Transverse colon (tissue), 4 donors: ENCODE results near the gene FTCD. TPM values are rescaled to one million over a fixed set of nuclear protein-coding genes. Genes with fewer than 3 reads are reported as not detected.
A peak's percentile ranks its signal among the peaks of the same experiment; 100 is the strongest.

Source experiments
- DNase-seq: peaks from one replicate; pipeline ENCODE4 v3.0.0-alpha.2; 2019
- H3K27ac ChIP-seq, 4 donors: fragments of 200-600 bp; sonication (generic); 2 replicates each; pipeline ENCODE4 v1.5.1; 2016 to 2018; ENCODE audit warnings: inconsistent platforms in 4 of 4
- H3K27me3 ChIP-seq: fragments of 200-600 bp; sonication (generic); 2 replicates; pipeline ENCODE4 v1.5.1; 2017; ENCODE audit warnings: inconsistent platforms
- H3K36me3 ChIP-seq, 4 donors: fragments of 200-600 bp; sonication (generic); 2 replicates each; pipeline ENCODE4 v1.5.1; 2017 to 2019; ENCODE audit warnings: inconsistent platforms in 4 of 4
- H3K4me1 ChIP-seq, 4 donors: fragments of 200-600 bp; sonication (generic); 2 replicates each; pipeline ENCODE4 v1.5.1; 2017 to 2020; ENCODE audit warnings: inconsistent platforms in 4 of 4
- H3K4me3 ChIP-seq, 4 donors: fragments of 200-600 bp; sonication (generic); 1 replicate in 1 of 4; 2 replicates in 3 of 4; pipeline versions ENCODE4 v1.5.1 to v1.6.1; 2017 to 2019; ENCODE audit warnings: inconsistent platforms in 4 of 4
- H3K9me3 ChIP-seq, 2 donors: fragments of 200-600 bp; sonication (generic); 2 replicates each; pipeline ENCODE4 v1.5.1; 2017 to 2019; ENCODE audit warnings: inconsistent platforms in 2 of 2
- EP300 ChIP-seq: sonication (generic); formaldehyde crosslinking; IDR thresholded peaks from one replicate; pipeline ENCODE4 v1.6.1; 2017; ENCODE audit warnings: antibody characterized with exemption, low read depth
- POLR2A ChIP-seq: fragments of 450-650 bp; IDR thresholded peaks from one replicate; pipeline ENCODE4 v1.6.1; 2016; ENCODE audit warnings: antibody characterized with exemption, mild to moderate bottlenecking, moderate library complexity
- POLR2AphosphoS5 ChIP-seq, 3 donors: sonication (generic); formaldehyde crosslinking; IDR thresholded peaks; one replicate each; pipeline ENCODE4 v1.6.1; 2016; ENCODE audit warnings: antibody characterized with exemption in 3 of 3
- WGBS, 2 donors: methylation state at CpG; one replicate each; pipeline ENCODE4 v1.1.5; 2018; ENCODE audit warnings: low coverage in 1 of 2; 5-methylcytosine and 5-hydroxymethylcytosine counted together
- in situ Hi-C, 4 donors: fragments of 200-750 bp; cut with MboI; loops; one replicate each; pipeline versions ENCODE4 v1.15.0 to v1.15.1; 2017; ENCODE audit warnings: low sequenced_read_pairs in 3 of 4, low pct_ligation_motif_present in 1 of 4, low pct_unique_long_range_greater_than_20kb in 1 of 4
- intact Hi-C: fragments of 100-400 bp; cut with DNase I; formaldehyde crosslinking; loops from one replicate; pipeline ENCODE4 v1.15.1; 2023; ENCODE audit warnings: low total_unique reads
- total RNA-seq, 4 donors: library from RNA; depleted of rRNA; stranded (reverse); fragments of >200 nt; gene quantifications; one replicate each; pipeline ENCODE4 v1.1.0, GENCODE V29; 2016
- TF ChIP-seq, protein P1 (sequence below), 5 experiments: fragments of 200-600 bp in 3 of 5; fragments of 450-650 bp in 2 of 5; sonication (generic) in 3 of 5; IDR thresholded peaks; 1 replicate in 2 of 5; 2 replicates in 3 of 5; pipeline ENCODE4 v1.5.1; 2016 to 2017; ENCODE audit warnings: antibody characterized with exemption in 5 of 5, inconsistent platforms in 3 of 5, mild to moderate bottlenecking in 2 of 5, moderate library complexity in 1 of 5

Gene FTCD
- total RNA-seq, 4 donors from 2014 or later = not detected

DNA sequence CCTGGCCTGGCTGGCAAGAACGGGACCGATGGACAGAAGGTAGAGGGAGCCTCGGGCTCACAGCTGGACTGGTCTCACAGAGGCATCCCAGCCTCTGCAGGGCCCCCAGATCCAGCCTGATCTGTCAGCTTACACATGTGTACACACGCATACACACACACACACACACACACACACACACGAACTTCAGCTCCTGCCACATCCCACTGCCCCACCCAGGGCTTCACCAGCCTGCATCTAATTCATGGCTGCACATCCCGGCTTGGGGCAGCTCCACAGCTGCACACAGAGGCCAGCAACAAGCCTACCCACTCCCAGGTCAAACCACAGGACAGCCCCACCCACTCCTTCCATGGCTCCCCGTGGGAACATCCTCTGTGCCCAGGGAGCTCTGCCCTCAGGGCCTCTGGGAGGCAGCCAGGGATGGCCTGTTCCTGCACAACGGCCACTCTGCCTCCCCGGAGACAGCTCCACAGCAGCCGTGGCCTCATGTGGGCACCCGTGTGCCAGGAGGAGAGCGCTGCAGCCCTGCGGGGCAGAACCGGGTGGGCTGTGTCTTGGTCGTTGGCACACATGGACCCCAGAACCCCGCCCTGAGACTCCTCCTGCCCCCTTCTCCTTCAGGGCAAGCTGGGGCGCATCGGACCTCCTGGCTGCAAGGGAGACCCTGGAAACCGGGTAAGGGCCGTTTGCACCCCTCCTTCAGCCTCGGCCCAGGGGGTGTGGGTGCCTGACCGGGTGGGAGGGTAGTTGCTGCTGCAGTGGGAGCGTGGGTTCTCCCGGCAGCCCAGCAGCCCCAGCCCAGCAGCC, 38.4 kb downstream of the FTCD start:
- H3K36me3 ChIP-seq = peaks cover 0 to 62% (median 6%) of the 10 kb centered on the region in 4 donors
- intact Hi-C loops = no loop called here
- TF ChIP-seq POLR2AphosphoS5 (IDR thresholded peaks at IDR 0.05) = no peak
- no peaks in the 10 kb centered on the region for H3K4me1 ChIP-seq
- H3K4me3 ChIP-seq = no peak overlapping the region
- H3K27ac ChIP-seq = no peak overlapping the region
- in situ Hi-C loops = loop anchor here in 1 of 4 donors (25.0 kb wide), 1 partner anchor 155 kb away; no protein-coding TSS in a partner anchor
- H3K27me3 ChIP-seq = no peaks in the 10 kb centered on the region
- no peaks in the 10 kb centered on the region for H3K9me3 ChIP-seq
- DNase-seq = peak; percentile 5
- 67% methylated on average over 19 of the region's 24 CpGs; no CpG with 5 or more reads in 1 of the 2 donors for WGBS, 2 donors

DNA sequence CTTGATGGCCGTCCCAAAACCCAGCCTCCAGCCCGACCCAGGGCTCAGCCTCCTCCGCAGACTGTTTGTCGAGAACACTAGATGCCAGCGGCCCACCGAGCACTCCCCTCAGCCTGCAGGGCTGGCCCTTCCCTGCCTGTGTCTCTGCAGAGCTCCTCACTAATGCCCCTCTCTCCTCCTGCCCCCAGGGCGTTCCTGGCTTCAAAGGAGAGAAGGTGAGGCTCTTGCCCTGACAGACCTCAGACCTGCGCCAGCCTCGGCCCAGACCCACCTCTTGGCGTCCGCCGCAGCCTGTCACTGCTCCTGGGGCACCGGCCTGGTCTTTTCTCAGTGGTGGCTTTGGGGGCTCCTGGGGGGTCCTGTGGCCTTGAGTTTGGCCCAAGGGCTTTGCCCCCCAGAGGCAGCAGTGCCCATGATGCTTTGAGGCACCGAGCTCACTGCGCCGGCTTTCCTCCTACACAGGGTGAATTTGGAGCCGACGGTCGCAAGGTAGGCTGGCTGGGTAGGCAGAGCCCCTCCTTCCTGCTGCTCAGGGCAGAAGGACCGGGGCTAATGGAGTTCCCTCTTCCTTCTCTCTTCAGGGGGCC, 39.1 kb downstream of the FTCD start:
- no peaks in the 10 kb centered on the region for H3K4me1 ChIP-seq
- in situ Hi-C loops (loop anchor here in 1 of 4 donors (25.0 kb wide), 1 partner anchor 154 kb away; no protein-coding TSS in a partner anchor), intact Hi-C loops (no loop called here)
- 83% methylated on average over 20 of the region's 20 CpGs; no CpG with 5 or more reads in 1 of the 2 donors for WGBS, 2 donors
- H3K4me3 ChIP-seq = no peak overlapping the region
- no peak for DNase-seq
- no peaks in the 10 kb centered on the region for H3K9me3 ChIP-seq
- peaks cover 0 to 55% (median 6%) of the 10 kb centered on the region in 4 donors for H3K36me3 ChIP-seq
- H3K27me3 ChIP-seq = no peaks in the 10 kb centered on the region
- no peak for TF ChIP-seq EP300
- TF ChIP-seq, protein P1, sequence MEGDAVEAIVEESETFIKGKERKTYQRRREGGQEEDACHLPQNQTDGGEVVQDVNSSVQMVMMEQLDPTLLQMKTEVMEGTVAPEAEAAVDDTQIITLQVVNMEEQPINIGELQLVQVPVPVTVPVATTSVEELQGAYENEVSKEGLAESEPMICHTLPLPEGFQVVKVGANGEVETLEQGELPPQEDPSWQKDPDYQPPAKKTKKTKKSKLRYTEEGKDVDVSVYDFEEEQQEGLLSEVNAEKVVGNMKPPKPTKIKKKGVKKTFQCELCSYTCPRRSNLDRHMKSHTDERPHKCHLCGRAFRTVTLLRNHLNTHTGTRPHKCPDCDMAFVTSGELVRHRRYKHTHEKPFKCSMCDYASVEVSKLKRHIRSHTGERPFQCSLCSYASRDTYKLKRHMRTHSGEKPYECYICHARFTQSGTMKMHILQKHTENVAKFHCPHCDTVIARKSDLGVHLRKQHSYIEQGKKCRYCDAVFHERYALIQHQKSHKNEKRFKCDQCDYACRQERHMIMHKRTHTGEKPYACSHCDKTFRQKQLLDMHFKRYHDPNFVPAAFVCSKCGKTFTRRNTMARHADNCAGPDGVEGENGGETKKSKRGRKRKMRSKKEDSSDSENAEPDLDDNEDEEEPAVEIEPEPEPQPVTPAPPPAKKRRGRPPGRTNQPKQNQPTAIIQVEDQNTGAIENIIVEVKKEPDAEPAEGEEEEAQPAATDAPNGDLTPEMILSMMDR (IDR thresholded peaks at IDR 0.05) = no peak
- no peak for TF ChIP-seq POLR2AphosphoS5 (IDR thresholded peaks at IDR 0.05)
- H3K27ac ChIP-seq = no peak overlapping the region

DNA sequence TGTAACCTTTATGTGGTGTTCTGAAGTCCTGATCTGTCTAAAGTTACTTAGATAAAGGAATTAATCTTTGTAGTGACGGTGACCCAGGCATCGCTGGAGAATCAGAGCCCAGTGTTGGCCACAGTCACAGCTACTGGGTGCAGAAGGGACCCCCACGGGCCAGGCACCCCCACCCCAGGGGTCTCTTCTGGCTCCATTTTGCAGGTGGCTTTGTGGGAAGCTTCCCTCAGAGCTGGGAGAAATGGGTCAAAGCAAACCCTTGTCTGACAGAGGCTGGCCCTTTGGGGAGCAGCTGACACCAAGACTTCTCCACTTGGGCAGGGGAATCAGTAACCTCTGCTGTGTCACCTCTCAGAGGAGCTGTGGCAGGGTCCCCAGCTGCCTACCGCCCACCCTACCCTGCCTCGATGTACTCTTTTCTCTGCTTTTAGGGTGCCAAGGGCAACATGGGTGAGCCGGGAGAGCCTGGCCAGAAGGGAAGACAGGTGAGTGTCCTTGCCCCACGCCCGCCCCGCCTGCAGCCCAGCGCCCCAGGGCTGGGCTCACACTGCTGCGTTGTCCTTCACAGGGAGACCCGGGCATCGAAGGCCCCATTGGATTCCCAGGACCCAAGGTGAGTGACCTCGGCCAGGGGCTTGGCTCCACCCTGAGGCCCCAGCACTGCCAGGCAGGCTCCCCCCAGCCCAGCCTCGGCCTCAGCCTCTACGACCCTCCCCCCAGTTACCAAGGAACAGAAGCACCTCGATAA, 39.8 kb downstream of the FTCD start:
- Histone ChIP-seq H3K27ac (no peak overlapping the region), H3K4me3 (no peak overlapping the region), H3K36me3 (peaks cover 0 to 49% (median 6%) of the 10 kb centered on the region in 4 donors), H3K9me3 (no peaks in the 10 kb centered on the region), H3K4me1 (peaks cover 0 to 5% (median under 1%) of the 10 kb centered on the region in 4 donors), H3K27me3 (no peaks in the 10 kb centered on the region)
- intact Hi-C loops = no loop called here
- TF ChIP-seq POLR2A = no peak
- TF ChIP-seq, protein P1 (IDR thresholded peaks at IDR 0.05) = no peak
- TF ChIP-seq POLR2AphosphoS5 (IDR thresholded peaks at IDR 0.05) = no peak
- no peak for TF ChIP-seq EP300
- WGBS, 2 donors = 90% methylated on average over 15 of the region's 17 CpGs; no CpG with 5 or more reads in 1 of the 2 donors
- in situ Hi-C loops = loop anchor here in 1 of 4 donors (25.0 kb wide), 1 partner anchor 153 kb away; no protein-coding TSS in a partner anchor
- peak; percentile 6 for DNase-seq

DNA sequence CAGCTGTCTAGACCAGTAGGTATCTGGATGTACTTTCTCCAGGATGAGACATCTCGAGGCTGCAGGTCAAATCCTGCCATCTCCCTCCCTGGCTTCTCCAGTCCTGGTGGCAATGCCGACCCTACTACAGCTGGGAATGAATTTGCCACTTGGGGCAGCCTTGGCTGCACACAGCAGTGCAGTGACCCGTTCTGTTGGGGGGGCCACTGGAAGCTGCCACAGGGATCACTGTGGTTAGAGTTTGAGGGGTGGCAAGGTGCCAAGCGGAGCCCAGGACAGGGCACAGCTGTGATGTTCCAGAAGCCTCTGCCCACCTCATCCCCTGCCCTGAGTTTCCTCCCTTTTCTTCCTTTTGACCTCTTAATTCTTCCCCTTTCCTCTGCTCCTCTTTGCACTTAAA, 40.4 kb downstream of the FTCD start:
- TF ChIP-seq, protein P1 (IDR thresholded peaks at IDR 0.05) = no peak
- TF ChIP-seq POLR2AphosphoS5 (IDR thresholded peaks at IDR 0.05) (no peak), POLR2A (no peak), EP300 (no peak)
- intact Hi-C loops (loop anchor here (5.0 kb wide), 1 partner anchor 143 kb away; no protein-coding TSS in a partner anchor), in situ Hi-C loops (loop anchor here in 1 of 4 donors (25.0 kb wide), 1 partner anchor 153 kb away; no protein-coding TSS in a partner anchor)

More for the DNA sequence above, 40.4 kb downstream of the FTCD start:
- H3K9me3 ChIP-seq = no peaks in the 10 kb centered on the region
- H3K27me3 ChIP-seq = no peaks in the 10 kb centered on the region
- H3K27ac ChIP-seq = no peak overlapping the region
- H3K4me3 ChIP-seq = no peak overlapping the region
- DNase-seq = no peak
- peaks cover 0 to 47% (median 6%) of the 10 kb centered on the region in 4 donors for H3K36me3 ChIP-seq
- H3K4me1 ChIP-seq = peaks cover 2 to 12% (median 4%) of the 10 kb centered on the region in 4 donors
- 73% methylated on average over 4 of the region's 4 CpGs; no CpG with 5 or more reads in 1 of the 2 donors for WGBS, 2 donors
